HL-60 (cell line): Measurements from ENCODE around the gene TTC39B.

Experiments used
- GABPA ChIP-seq: IDR thresholded peaks from 2 replicates; pipeline ENCODE4 v1.6.1; 2012; ENCODE audit warnings: low read depth
- POLR2AphosphoS5 ChIP-seq: IDR thresholded peaks from 2 replicates; pipeline ENCODE4 v1.6.1; 2012; ENCODE audit warnings: low read depth
- SPI1 ChIP-seq: IDR thresholded peaks from 2 replicates; pipeline ENCODE4 v1.6.1; 2012; ENCODE audit warnings: low read depth, mild to moderate bottlenecking, borderline replicate concordance
- TF ChIP-seq, protein P1 (sequence below): IDR thresholded peaks from one replicate; pipeline ENCODE4 v1.5.1; 2011; ENCODE audit warnings: low read length, control low read depth, inconsistent platforms; ENCODE audit not compliant: insufficient read depth
- TF ChIP-seq, protein P2 (sequence below): IDR thresholded peaks from 2 replicates; pipeline ENCODE4 v1.6.1; 2012; ENCODE audit warnings: low read depth; ENCODE audit not compliant: insufficient replicate concordance

DNA sequence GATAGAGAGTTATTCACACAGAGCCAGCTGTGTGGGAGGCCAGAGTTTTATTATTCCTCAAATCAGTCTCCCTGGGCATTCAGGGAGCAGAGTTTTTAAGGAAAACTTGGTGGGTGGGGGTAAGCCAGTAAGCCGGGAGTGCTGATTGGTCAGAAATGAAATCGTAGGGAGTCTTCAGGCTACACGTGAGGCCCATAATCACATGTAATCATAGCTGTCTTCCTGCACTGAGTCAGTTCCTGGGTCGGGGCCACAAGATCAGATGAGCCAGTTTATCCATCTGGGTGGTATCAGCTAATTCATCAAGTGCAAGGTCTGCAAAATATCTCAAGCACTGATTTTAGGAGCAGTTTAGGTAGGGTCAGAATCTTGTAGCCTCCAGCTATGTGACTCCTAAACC, 10.8 kb upstream of the TTC39B start:
- TF ChIP-seq, protein P1, sequence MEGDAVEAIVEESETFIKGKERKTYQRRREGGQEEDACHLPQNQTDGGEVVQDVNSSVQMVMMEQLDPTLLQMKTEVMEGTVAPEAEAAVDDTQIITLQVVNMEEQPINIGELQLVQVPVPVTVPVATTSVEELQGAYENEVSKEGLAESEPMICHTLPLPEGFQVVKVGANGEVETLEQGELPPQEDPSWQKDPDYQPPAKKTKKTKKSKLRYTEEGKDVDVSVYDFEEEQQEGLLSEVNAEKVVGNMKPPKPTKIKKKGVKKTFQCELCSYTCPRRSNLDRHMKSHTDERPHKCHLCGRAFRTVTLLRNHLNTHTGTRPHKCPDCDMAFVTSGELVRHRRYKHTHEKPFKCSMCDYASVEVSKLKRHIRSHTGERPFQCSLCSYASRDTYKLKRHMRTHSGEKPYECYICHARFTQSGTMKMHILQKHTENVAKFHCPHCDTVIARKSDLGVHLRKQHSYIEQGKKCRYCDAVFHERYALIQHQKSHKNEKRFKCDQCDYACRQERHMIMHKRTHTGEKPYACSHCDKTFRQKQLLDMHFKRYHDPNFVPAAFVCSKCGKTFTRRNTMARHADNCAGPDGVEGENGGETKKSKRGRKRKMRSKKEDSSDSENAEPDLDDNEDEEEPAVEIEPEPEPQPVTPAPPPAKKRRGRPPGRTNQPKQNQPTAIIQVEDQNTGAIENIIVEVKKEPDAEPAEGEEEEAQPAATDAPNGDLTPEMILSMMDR, result no peak
- TF ChIP-seq GABPA, result no peak
- TF ChIP-seq POLR2AphosphoS5, result no peak
- TF ChIP-seq, protein P2, sequence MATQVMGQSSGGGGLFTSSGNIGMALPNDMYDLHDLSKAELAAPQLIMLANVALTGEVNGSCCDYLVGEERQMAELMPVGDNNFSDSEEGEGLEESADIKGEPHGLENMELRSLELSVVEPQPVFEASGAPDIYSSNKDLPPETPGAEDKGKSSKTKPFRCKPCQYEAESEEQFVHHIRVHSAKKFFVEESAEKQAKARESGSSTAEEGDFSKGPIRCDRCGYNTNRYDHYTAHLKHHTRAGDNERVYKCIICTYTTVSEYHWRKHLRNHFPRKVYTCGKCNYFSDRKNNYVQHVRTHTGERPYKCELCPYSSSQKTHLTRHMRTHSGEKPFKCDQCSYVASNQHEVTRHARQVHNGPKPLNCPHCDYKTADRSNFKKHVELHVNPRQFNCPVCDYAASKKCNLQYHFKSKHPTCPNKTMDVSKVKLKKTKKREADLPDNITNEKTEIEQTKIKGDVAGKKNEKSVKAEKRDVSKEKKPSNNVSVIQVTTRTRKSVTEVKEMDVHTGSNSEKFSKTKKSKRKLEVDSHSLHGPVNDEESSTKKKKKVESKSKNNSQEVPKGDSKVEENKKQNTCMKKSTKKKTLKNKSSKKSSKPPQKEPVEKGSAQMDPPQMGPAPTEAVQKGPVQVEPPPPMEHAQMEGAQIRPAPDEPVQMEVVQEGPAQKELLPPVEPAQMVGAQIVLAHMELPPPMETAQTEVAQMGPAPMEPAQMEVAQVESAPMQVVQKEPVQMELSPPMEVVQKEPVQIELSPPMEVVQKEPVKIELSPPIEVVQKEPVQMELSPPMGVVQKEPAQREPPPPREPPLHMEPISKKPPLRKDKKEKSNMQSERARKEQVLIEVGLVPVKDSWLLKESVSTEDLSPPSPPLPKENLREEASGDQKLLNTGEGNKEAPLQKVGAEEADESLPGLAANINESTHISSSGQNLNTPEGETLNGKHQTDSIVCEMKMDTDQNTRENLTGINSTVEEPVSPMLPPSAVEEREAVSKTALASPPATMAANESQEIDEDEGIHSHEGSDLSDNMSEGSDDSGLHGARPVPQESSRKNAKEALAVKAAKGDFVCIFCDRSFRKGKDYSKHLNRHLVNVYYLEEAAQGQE, result no peak
- no peak for TF ChIP-seq SPI1
